ENCODE measurements around the gene SLC6A6.
A peak's percentile ranks its signal among the peaks of the same experiment; 100 is the strongest.

Gene SLC6A6

GRCh38 chr3:14423963-14424362, 21.6 kb downstream of the SLC6A6 start:
- no peaks in the 10 kb centered on the region for H3K9me3 Mint-ChIP-seq
- peaks cover 30% of the 10 kb centered on the region for H3K36me3 Mint-ChIP-seq (ENCODE audit: insufficient read depth)
- peaks cover 71 to 73% of the 10 kb centered on the region in 2 donors for H3K4me1 Mint-ChIP-seq (ENCODE audit: low read depth in 2 of 2)
- H3K27me3 Mint-ChIP-seq, result no peaks in the 10 kb centered on the region
- peak overlapping the region; percentile 95 to 100 for H3K27ac Mint-ChIP-seq
- DNase-seq, result no peak
- no peak for ATAC-seq (replicated peaks)
- peak overlapping the region; percentile 75 to 80 for H3K4me3 Mint-ChIP-seq

GRCh38 chr3:14424711-14425580, 22.5 kb downstream of the SLC6A6 start:
- DNase-seq (peak; percentile 57 to 66 (median 66)), ATAC-seq (replicated peaks) (peak; percentile 85)
- Mint-ChIP-seq H3K4me3 (peak overlapping the region; percentile 75 to 80), H3K27ac (peak overlapping the region; percentile 95 to 100), H3K27me3 (no peaks in the 10 kb centered on the region), H3K4me1 (ENCODE audit: low read depth in 2 of 2) (peaks cover 78 to 80% of the 10 kb centered on the region in 2 donors), H3K36me3 (ENCODE audit: insufficient read depth) (peaks cover 25% of the 10 kb centered on the region), H3K9me3 (no peaks in the 10 kb centered on the region)

- ATAC-seq (replicated peaks), result peak; percentile 61
- no peaks in the 10 kb centered on the region for H3K9me3 Mint-ChIP-seq
- peaks cover 22% of the 10 kb centered on the region for H3K36me3 Mint-ChIP-seq (ENCODE audit: insufficient read depth)
- no peaks in the 10 kb centered on the region for H3K27me3 Mint-ChIP-seq
- H3K4me3 Mint-ChIP-seq, result peak overlapping the region; percentile 75 to 80
- DNase-seq, result peak; percentile 45 to 48 (median 46)
- H3K27ac Mint-ChIP-seq, result peak overlapping the region; percentile 95 to 100
- H3K4me1 Mint-ChIP-seq (ENCODE audit: low read depth in 2 of 2), result peaks cover 86% of the 10 kb centered on the region in 2 donors
Measured at GRCh38 chr3:14425581-14426304, 23.3 kb downstream of the SLC6A6 start.

- peaks cover 89 to 91% of the 10 kb centered on the region in 2 donors for H3K4me1 Mint-ChIP-seq (ENCODE audit: low read depth in 2 of 2)
- peak overlapping the region; percentile 75 to 80 for H3K4me3 Mint-ChIP-seq
- H3K36me3 Mint-ChIP-seq (ENCODE audit: insufficient read depth), result peaks cover 23% of the 10 kb centered on the region
- DNase-seq (no peak), ATAC-seq (replicated peaks) (no peak)
- no peaks in the 10 kb centered on the region for H3K9me3 Mint-ChIP-seq
- H3K27ac Mint-ChIP-seq, result peak overlapping the region; percentile 95 to 100
- no peaks in the 10 kb centered on the region for H3K27me3 Mint-ChIP-seq
Measured at GRCh38 chr3:14426305-14426620, 23.9 kb downstream of the SLC6A6 start.

- ATAC-seq (replicated peaks) (no peak), DNase-seq (no peak)
- H3K4me1 Mint-ChIP-seq (ENCODE audit: low read depth in 2 of 2), result peaks cover 92 to 97% of the 10 kb centered on the region in 2 donors
- no peaks in the 10 kb centered on the region for H3K9me3 Mint-ChIP-seq
- peak overlapping the region; percentile 68 to 80 for H3K4me3 Mint-ChIP-seq
- H3K36me3 Mint-ChIP-seq (ENCODE audit: insufficient read depth), result peaks cover 41% of the 10 kb centered on the region
- H3K27me3 Mint-ChIP-seq, result no peaks in the 10 kb centered on the region
- H3K27ac Mint-ChIP-seq, result peak overlapping the region; percentile 95 to 100
Measured at GRCh38 chr3:14428087-14429033, 26.0 kb downstream of the SLC6A6 start.

- H3K36me3 Mint-ChIP-seq (ENCODE audit: insufficient read depth), result peaks cover 38% of the 10 kb centered on the region
- no peaks in the 10 kb centered on the region for H3K27me3 Mint-ChIP-seq
- H3K27ac Mint-ChIP-seq, result peak overlapping the region; percentile 95 to 100
- no peak for ATAC-seq (replicated peaks)
- H3K9me3 Mint-ChIP-seq, result no peaks in the 10 kb centered on the region
- no peak for DNase-seq
- peak overlapping the region; percentile 14 to 50 for H3K4me3 Mint-ChIP-seq
- H3K4me1 Mint-ChIP-seq (ENCODE audit: low read depth in 2 of 2), result peaks cover 89 to 98% of the 10 kb centered on the region in 2 donors
Measured at GRCh38 chr3:14429237-14429636, 26.8 kb downstream of the SLC6A6 start.

GRCh38 chr3:14429640-14430039, 27.2 kb downstream of the SLC6A6 start:
- Mint-ChIP-seq H3K36me3 (ENCODE audit: insufficient read depth) (peaks cover 35% of the 10 kb centered on the region), H3K9me3 (no peaks in the 10 kb centered on the region), H3K27me3 (no peaks in the 10 kb centered on the region), H3K4me1 (ENCODE audit: low read depth in 2 of 2) (peaks cover 91 to 98% of the 10 kb centered on the region in 2 donors), H3K27ac (peak overlapping the region; percentile 95 to 100), H3K4me3 (peak overlapping the region; percentile 44 to 50)
- ATAC-seq (replicated peaks) (no peak), DNase-seq (no peak)

GRCh38 chr3:14430053-14430452, 27.6 kb downstream of the SLC6A6 start:
- no peak for ATAC-seq (replicated peaks)
- Mint-ChIP-seq H3K27ac (peak overlapping the region; percentile 95 to 100), H3K9me3 (no peaks in the 10 kb centered on the region), H3K36me3 (ENCODE audit: insufficient read depth) (peaks cover 33% of the 10 kb centered on the region), H3K27me3 (no peaks in the 10 kb centered on the region), H3K4me1 (ENCODE audit: low read depth in 2 of 2) (peaks cover 92 to 98% of the 10 kb centered on the region in 2 donors), H3K4me3 (peak overlapping the region; percentile 44 to 50)
- no peak for DNase-seq

GRCh38 chr3:14430706-14431451, 28.5 kb downstream of the SLC6A6 start:
- peaks cover 38% of the 10 kb centered on the region for H3K36me3 Mint-ChIP-seq (ENCODE audit: insufficient read depth)
- no peak for ATAC-seq (replicated peaks)

GRCh38 chr3:14431452-14431916, 29.1 kb downstream of the SLC6A6 start:
- H3K27ac Mint-ChIP-seq, result peak overlapping the region; percentile 95 to 100
- no peaks in the 10 kb centered on the region for H3K9me3 Mint-ChIP-seq
- H3K4me3 Mint-ChIP-seq, result peak overlapping the region; percentile 80 to 87
- DNase-seq, result peak in 2 of 3 experiments; percentile 23
- H3K4me1 Mint-ChIP-seq (ENCODE audit: low read depth in 2 of 2), result peaks cover 85 to 89% of the 10 kb centered on the region in 2 donors
- ATAC-seq (replicated peaks), result peak; percentile 2
- H3K36me3 Mint-ChIP-seq (ENCODE audit: insufficient read depth), result peaks cover 38% of the 10 kb centered on the region
- no peaks in the 10 kb centered on the region for H3K27me3 Mint-ChIP-seq

More at GRCh38 chr3:14430706-14431451, 28.5 kb downstream of the SLC6A6 start:
- DNase-seq, result no peak
- Mint-ChIP-seq H3K4me3 (peak overlapping the region; percentile 80 to 87), H3K4me1 (ENCODE audit: low read depth in 2 of 2) (peaks cover 91 to 95% of the 10 kb centered on the region in 2 donors), H3K27ac (peak overlapping the region; percentile 95 to 100), H3K9me3 (no peaks in the 10 kb centered on the region), H3K27me3 (no peaks in the 10 kb centered on the region)

GRCh38 chr3:14431917-14432834, 29.8 kb downstream of the SLC6A6 start:
- no peaks in the 10 kb centered on the region for H3K9me3 Mint-ChIP-seq
- peaks cover 82 to 83% of the 10 kb centered on the region in 2 donors for H3K4me1 Mint-ChIP-seq (ENCODE audit: low read depth in 2 of 2)
- no peaks in the 10 kb centered on the region for H3K27me3 Mint-ChIP-seq
- ATAC-seq (replicated peaks) (peak; percentile 81), DNase-seq (peak; percentile 91 to 94 (median 92))
- peaks cover 42% of the 10 kb centered on the region for H3K36me3 Mint-ChIP-seq (ENCODE audit: insufficient read depth)
- H3K4me3 Mint-ChIP-seq, result peak overlapping the region; percentile 80 to 87
- peak overlapping the region; percentile 95 to 100 for H3K27ac Mint-ChIP-seq
